Activated T-helper 1 cell treated with anti-CD3 and anti-CD28 coated beads, Interleukin-2, amount 50 U/mL, for 16 hours (primary cell): Measurements from ENCODE around the gene CLEC2A.

Experiments used
- DNase-seq, 2 donors: peaks; one replicate each; pipeline ENCODE4 v3.0.0-alpha.2; 2020; ENCODE audit warnings: low read depth in 1 of 2, low spot score in 1 of 2

Gene CLEC2A

GRCh38 chr12:9935026-9935425 is 2.9 kb upstream of the CLEC2A start:
- no peak for DNase-seq

- DNase-seq: no peak
Observed at GRCh38 chr12:9933958-9934357, 1.8 kb upstream of the CLEC2A start.

GRCh38 chr12:9931245-9931644 is 925 bp downstream of the CLEC2A start:
- DNase-seq: no peak

- no peak for DNase-seq
Observed at GRCh38 chr12:9928607-9929006, 3.6 kb downstream of the CLEC2A start.

- no peak for DNase-seq
Observed at GRCh38 chr12:9926876-9927275, 5.3 kb downstream of the CLEC2A start.

GRCh38 chr12:9925705-9926393 is 6.3 kb downstream of the CLEC2A start:
- DNase-seq: no peak

- DNase-seq: no peak
Observed at GRCh38 chr12:9922429-9922828, 9.7 kb downstream of the CLEC2A start.

GRCh38 chr12:9920451-9920850 is 11.7 kb downstream of the CLEC2A start:
- no peak for DNase-seq

- DNase-seq: no peak
Observed at GRCh38 chr12:9919443-9919842, 12.7 kb downstream of the CLEC2A start.

- no peak for DNase-seq
Observed at GRCh38 chr12:9911708-9912107, 20.5 kb downstream of the CLEC2A start.

GRCh38 chr12:9910716-9911421 is 21.3 kb downstream of the CLEC2A start:
- no peak for DNase-seq

GRCh38 chr12:9909724-9910123 is 22.4 kb downstream of the CLEC2A start:
- no peak for DNase-seq

- no peak for DNase-seq
Observed at GRCh38 chr12:9908350-9908749, 23.8 kb downstream of the CLEC2A start.

GRCh38 chr12:9907769-9908168 is 24.4 kb downstream of the CLEC2A start:
- no peak for DNase-seq

GRCh38 chr12:9906873-9907272 is 25.3 kb downstream of the CLEC2A start:
- DNase-seq: no peak

GRCh38 chr12:9902539-9903228 is 29.5 kb downstream of the CLEC2A start:
- DNase-seq: no peak

GRCh38 chr12:9900930-9901329 is 31.2 kb downstream of the CLEC2A start:
- DNase-seq: no peak

- DNase-seq: no peak
Observed at GRCh38 chr12:9899209-9899608, 33.0 kb downstream of the CLEC2A start.

GRCh38 chr12:9897535-9897934 is 34.6 kb downstream of the CLEC2A start:
- no peak for DNase-seq

GRCh38 chr12:9895215-9895971 is 36.8 kb downstream of the CLEC2A start:
- DNase-seq: no peak

- no peak for DNase-seq
Observed at GRCh38 chr12:9888665-9889273, 43.4 kb downstream of the CLEC2A start.
